ENCODE measurements around the gene CACNA2D3. TPM values are rescaled to one million over a fixed set of nuclear protein-coding genes. Genes with fewer than 3 reads are reported as not detected.

The CACNA2D3 gene
- total RNA-seq, 1 donor from 2014 or later: 0.70 TPM

DNA sequence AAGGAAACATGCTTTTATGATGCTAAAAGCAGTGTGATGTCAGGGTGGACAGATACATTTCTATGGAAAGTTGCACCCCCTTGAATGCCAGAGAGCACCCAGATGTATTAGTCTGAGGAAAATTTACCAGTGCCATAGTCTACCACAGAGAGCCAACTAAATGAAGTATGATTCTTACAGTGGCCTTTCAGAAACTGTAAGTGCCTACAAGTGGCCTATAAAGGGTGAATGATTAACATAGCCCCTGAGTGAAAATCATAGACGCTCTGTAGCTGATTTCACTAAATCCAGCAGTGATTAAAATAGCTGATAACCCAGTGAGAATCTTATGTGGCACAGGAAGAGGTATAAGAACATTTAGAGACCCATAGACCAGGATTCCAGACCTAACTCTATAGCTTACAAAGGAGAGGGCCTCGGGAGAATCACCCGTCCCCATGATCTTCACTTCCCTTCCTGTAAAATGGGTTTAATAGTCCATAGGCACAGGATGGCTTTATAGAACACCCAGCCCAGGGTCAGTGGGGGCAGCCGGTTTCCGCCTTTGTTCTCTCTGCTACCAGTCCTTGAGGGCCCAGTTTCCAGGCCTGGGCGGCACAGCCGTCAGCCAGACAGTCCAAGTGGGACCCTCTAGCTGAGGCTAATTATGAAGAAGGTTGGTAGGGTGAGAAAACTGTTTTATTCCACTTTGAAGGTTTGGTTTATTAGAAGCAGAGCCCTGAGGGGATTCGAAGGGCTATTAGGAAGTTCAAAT, 35.5 kb upstream of the CACNA2D3 start:
- H3K4me3 Mint-ChIP-seq (ENCODE audit: unreplicated experiment): no peak overlapping the region
- FAIRE-seq (no peak), DNase-seq (ENCODE audit: low read depth) (no peak)
- Histone ChIP-seq H3K4me1 (ENCODE audit: insufficient read depth, low read length) (no peaks in the 10 kb centered on the region), H3K27ac (ENCODE audit: low read depth, low read length) (no peak overlapping the region), H3K4me2 (ENCODE audit: low read length) (no peak overlapping the region), H3K79me2 (ENCODE audit: insufficient read depth, low read length) (no peaks in the 10 kb centered on the region), H3K36me3 (ENCODE audit: insufficient read depth, low read length) (no peaks in the 10 kb centered on the region), H4K20me1 (ENCODE audit: insufficient read depth, low read length) (no peaks in the 10 kb centered on the region), H3K9ac (ENCODE audit: low read length) (no peak overlapping the region), H2AFZ (ENCODE audit: low read depth, low read length) (no peak overlapping the region), H3K4me3 (ENCODE audit: insufficient read depth, low read depth, low read length) (no peak overlapping the region), H3K9me3 (ENCODE audit: insufficient read depth, low read depth, low read length) (no peaks in the 10 kb centered on the region), H3K27me3 (ENCODE audit: insufficient read depth, low read length) (peaks cover 3% of the 10 kb centered on the region)
- no peaks in the 10 kb centered on the region for H3K4me1 Mint-ChIP-seq (ENCODE audit: low read depth, unreplicated experiment)
- TF ChIP-seq, protein P1, sequence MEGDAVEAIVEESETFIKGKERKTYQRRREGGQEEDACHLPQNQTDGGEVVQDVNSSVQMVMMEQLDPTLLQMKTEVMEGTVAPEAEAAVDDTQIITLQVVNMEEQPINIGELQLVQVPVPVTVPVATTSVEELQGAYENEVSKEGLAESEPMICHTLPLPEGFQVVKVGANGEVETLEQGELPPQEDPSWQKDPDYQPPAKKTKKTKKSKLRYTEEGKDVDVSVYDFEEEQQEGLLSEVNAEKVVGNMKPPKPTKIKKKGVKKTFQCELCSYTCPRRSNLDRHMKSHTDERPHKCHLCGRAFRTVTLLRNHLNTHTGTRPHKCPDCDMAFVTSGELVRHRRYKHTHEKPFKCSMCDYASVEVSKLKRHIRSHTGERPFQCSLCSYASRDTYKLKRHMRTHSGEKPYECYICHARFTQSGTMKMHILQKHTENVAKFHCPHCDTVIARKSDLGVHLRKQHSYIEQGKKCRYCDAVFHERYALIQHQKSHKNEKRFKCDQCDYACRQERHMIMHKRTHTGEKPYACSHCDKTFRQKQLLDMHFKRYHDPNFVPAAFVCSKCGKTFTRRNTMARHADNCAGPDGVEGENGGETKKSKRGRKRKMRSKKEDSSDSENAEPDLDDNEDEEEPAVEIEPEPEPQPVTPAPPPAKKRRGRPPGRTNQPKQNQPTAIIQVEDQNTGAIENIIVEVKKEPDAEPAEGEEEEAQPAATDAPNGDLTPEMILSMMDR (IDR thresholded peaks at IDR 0.05; ENCODE audit: insufficient read depth, low read depth, low read length): no peak
- no peak for TF ChIP-seq EZH2 (IDR thresholded peaks at IDR 0.05; ENCODE audit: insufficient read depth, low read length)
- no peaks in the 10 kb centered on the region for H3K9me3 Mint-ChIP-seq (ENCODE audit: unreplicated experiment)
- H3K27ac Mint-ChIP-seq (ENCODE audit: unreplicated experiment): no peak overlapping the region
- peaks cover 42% of the 10 kb centered on the region for H3K27me3 Mint-ChIP-seq (ENCODE audit: low read depth, unreplicated experiment)
- no peaks in the 10 kb centered on the region for H3K36me3 Mint-ChIP-seq (ENCODE audit: low read depth, unreplicated experiment)

DNA sequence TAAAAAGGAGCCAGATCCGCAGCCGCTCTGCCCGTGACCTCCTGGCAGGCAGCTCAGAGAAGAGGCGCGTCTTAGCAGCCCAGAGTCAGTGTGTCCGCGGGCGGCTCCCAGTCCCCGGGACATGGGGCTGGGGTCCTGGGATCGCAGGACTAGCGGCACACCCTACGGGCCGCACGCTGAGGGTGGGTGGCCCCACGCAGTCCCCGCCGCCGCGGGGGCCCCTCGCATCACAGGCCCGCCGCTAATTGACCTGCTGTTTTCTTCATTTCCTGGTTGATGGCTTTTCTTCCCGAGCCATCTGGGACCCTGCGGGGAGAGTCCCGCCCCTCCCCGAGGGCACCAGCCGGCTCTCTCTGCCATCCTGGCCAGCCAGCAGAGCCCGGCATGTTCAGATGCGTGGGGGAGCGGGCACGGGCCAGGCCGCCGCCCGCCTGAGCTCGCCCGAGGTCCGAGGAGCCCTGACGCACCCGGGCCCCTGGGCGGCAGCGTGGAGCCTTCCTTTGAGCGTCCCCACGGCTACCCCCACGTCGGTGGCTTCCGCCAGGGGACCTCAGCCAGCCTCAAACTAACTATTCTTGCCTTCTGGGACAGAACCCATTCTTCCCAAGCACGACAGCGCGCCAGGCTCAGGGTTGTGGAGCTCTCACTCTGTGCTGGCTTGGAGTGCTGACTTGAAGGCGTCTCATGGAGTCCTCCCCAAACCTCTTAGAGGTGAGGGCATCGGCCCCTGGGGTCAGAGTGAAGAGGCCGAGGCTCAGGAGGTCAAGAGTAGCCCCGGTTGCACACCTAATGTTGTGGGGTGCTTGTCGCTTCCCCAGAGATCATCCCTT, 34.6 kb upstream of the CACNA2D3 start:
- H3K4me3 ChIP-seq (ENCODE audit: insufficient read depth, low read depth, low read length): no peak overlapping the region
- peaks cover 40% of the 10 kb centered on the region for H3K27me3 Mint-ChIP-seq (ENCODE audit: low read depth, unreplicated experiment)
- peaks cover 3% of the 10 kb centered on the region for H3K27me3 ChIP-seq (ENCODE audit: insufficient read depth, low read length)
- no peaks in the 10 kb centered on the region for H3K4me1 Mint-ChIP-seq (ENCODE audit: low read depth, unreplicated experiment)
- FAIRE-seq (no peak), DNase-seq (ENCODE audit: low read depth) (no peak)
- H3K27ac Mint-ChIP-seq (ENCODE audit: unreplicated experiment): no peak overlapping the region
- H3K36me3 Mint-ChIP-seq (ENCODE audit: low read depth, unreplicated experiment): no peaks in the 10 kb centered on the region
- H3K27ac ChIP-seq (ENCODE audit: low read depth, low read length): no peak overlapping the region
- H2AFZ ChIP-seq (ENCODE audit: low read depth, low read length): no peak overlapping the region
- H3K79me2 ChIP-seq (ENCODE audit: insufficient read depth, low read length): no peaks in the 10 kb centered on the region
- no peaks in the 10 kb centered on the region for H3K9me3 Mint-ChIP-seq (ENCODE audit: unreplicated experiment)
- no peak overlapping the region for H3K9ac ChIP-seq (ENCODE audit: low read length)
- no peaks in the 10 kb centered on the region for H3K4me1 ChIP-seq (ENCODE audit: insufficient read depth, low read length)
- H3K9me3 ChIP-seq (ENCODE audit: insufficient read depth, low read depth, low read length): no peaks in the 10 kb centered on the region
- no peaks in the 10 kb centered on the region for H3K36me3 ChIP-seq (ENCODE audit: insufficient read depth, low read length)
- TF ChIP-seq, protein P1 (IDR thresholded peaks at IDR 0.05; ENCODE audit: insufficient read depth, low read depth, low read length): no peak
- peak; percentile 29 for TF ChIP-seq EZH2 (IDR thresholded peaks at IDR 0.05; ENCODE audit: insufficient read depth, low read length)
- H3K4me3 Mint-ChIP-seq (ENCODE audit: unreplicated experiment): no peak overlapping the region
- peak overlapping the region; percentile 55 for H3K4me2 ChIP-seq (ENCODE audit: low read length)
- H4K20me1 ChIP-seq (ENCODE audit: insufficient read depth, low read length): no peaks in the 10 kb centered on the region
